ENCODE data around the gene PIK3R2. TPM values are rescaled to one million over a fixed set of nuclear protein-coding genes. Genes with fewer than 3 reads are reported as not detected.

The PIK3R2 gene
- total RNA-seq, 1 experiment from 2014 or later = 38.1 TPM

DNA sequence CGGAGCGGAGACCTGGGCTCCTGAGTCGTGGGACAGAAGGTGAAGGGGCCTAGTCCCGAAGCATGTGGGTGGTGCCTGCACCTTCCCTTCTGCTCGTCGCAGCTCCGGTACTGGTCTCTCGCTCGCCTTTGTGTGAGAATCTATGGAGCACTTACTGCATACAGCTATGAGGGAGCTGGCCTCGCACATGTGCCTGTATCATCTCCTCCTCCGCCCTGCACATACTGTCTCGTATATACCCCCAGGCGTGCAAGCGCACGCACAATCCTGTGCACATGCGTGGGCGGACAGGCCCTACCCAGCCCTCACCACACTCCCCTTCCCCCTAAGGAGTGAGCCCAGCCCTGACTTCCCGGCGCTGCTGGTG is 8.7 kb downstream of the PIK3R2 start:
- ChIA-PET CTCF (interaction anchor here (0.6 to 1.7 kb wide), 5 partner anchors 9 to 249 kb away, joined by 3 to 6 read pairs (median 3); partner anchors contain the start of gene PIK3R2), POLR2A (ENCODE audit: low non-redundant PET) (no interaction called here)
- no peak overlapping the region for H3K4me3 ChIP-seq (ENCODE audit: low read depth, low read length, poor library complexity, severe bottlenecking)
- H3K36me3 ChIP-seq (ENCODE audit: insufficient read depth, low read length, poor library complexity, severe bottlenecking) = peaks cover 24% of the 10 kb centered on the region
- no peak overlapping the region for H3K27ac ChIP-seq (ENCODE audit: low read depth, low read length, poor library complexity, severe bottlenecking)
- no peaks in the 10 kb centered on the region for H3K4me1 ChIP-seq (ENCODE audit: insufficient read depth, low read length, poor library complexity, severe bottlenecking)
- BruUV-seq (replicated peaks) = no TSS peak
- intact Hi-C loops (cut with micrococcal nuclease; ENCODE audit: unreplicated experiment) = no loop called here
- no peak for TF ChIP-seq EZH2 (IDR thresholded peaks at IDR 0.05; ENCODE audit: borderline replicate concordance, low read depth, low read length, poor library complexity, severe bottlenecking)
- TF ChIP-seq, protein P1, sequence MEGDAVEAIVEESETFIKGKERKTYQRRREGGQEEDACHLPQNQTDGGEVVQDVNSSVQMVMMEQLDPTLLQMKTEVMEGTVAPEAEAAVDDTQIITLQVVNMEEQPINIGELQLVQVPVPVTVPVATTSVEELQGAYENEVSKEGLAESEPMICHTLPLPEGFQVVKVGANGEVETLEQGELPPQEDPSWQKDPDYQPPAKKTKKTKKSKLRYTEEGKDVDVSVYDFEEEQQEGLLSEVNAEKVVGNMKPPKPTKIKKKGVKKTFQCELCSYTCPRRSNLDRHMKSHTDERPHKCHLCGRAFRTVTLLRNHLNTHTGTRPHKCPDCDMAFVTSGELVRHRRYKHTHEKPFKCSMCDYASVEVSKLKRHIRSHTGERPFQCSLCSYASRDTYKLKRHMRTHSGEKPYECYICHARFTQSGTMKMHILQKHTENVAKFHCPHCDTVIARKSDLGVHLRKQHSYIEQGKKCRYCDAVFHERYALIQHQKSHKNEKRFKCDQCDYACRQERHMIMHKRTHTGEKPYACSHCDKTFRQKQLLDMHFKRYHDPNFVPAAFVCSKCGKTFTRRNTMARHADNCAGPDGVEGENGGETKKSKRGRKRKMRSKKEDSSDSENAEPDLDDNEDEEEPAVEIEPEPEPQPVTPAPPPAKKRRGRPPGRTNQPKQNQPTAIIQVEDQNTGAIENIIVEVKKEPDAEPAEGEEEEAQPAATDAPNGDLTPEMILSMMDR (conservative IDR thresholded peaks at IDR 0.05; ENCODE audit: low read depth, low read length) = no peak
- H3K9me3 ChIP-seq (ENCODE audit: low read depth, low read length, poor library complexity, severe bottlenecking) = no peaks in the 10 kb centered on the region
- H3K27me3 ChIP-seq (replicated peaks; ENCODE audit: insufficient read depth, low read depth, low read length, poor library complexity) = no peaks in the 10 kb centered on the region
- DNase-seq (ENCODE audit: low spot score) = no peak

DNA sequence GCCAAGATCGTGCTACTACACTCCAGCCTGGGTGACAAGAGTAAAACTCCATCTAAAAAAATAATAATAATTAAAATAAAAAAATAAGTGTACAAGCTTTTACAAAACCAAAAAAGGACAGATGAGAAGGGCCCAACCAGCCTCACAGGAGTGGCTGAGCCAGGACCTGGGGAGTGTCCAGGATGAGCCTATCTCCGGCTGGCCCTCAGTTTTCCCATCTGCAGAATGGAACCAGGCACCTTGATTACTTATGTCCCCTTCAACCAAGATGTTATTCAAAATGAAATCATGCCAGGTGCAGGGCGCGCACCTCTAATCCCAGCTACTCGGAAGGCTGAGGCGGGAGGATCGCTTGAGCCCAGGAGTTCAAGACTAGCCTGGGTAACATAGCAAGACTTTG is 11.1 kb downstream of the PIK3R2 start:
- ChIA-PET POLR2A (ENCODE audit: low non-redundant PET) (no interaction called here), CTCF (no interaction called here)
- intact Hi-C loops (cut with micrococcal nuclease; ENCODE audit: unreplicated experiment) = no loop called here
- DNase-seq (ENCODE audit: low spot score) = no peak
- no peaks in the 10 kb centered on the region for H3K4me1 ChIP-seq (ENCODE audit: insufficient read depth, low read length, poor library complexity, severe bottlenecking)
- no peak overlapping the region for H3K27ac ChIP-seq (ENCODE audit: low read depth, low read length, poor library complexity, severe bottlenecking)
- no peaks in the 10 kb centered on the region for H3K27me3 ChIP-seq (replicated peaks; ENCODE audit: insufficient read depth, low read depth, low read length, poor library complexity)
- no TSS peak for BruUV-seq (replicated peaks)
- no peak overlapping the region for H3K4me3 ChIP-seq (ENCODE audit: low read depth, low read length, poor library complexity, severe bottlenecking)
- no peaks in the 10 kb centered on the region for H3K9me3 ChIP-seq (ENCODE audit: low read depth, low read length, poor library complexity, severe bottlenecking)
- TF ChIP-seq, protein P1 (conservative IDR thresholded peaks at IDR 0.05; ENCODE audit: low read depth, low read length) = no peak
- TF ChIP-seq EZH2 (IDR thresholded peaks at IDR 0.05; ENCODE audit: borderline replicate concordance, low read depth, low read length, poor library complexity, severe bottlenecking) = no peak
- H3K36me3 ChIP-seq (ENCODE audit: insufficient read depth, low read length, poor library complexity, severe bottlenecking) = peaks cover 30% of the 10 kb centered on the region

DNA sequence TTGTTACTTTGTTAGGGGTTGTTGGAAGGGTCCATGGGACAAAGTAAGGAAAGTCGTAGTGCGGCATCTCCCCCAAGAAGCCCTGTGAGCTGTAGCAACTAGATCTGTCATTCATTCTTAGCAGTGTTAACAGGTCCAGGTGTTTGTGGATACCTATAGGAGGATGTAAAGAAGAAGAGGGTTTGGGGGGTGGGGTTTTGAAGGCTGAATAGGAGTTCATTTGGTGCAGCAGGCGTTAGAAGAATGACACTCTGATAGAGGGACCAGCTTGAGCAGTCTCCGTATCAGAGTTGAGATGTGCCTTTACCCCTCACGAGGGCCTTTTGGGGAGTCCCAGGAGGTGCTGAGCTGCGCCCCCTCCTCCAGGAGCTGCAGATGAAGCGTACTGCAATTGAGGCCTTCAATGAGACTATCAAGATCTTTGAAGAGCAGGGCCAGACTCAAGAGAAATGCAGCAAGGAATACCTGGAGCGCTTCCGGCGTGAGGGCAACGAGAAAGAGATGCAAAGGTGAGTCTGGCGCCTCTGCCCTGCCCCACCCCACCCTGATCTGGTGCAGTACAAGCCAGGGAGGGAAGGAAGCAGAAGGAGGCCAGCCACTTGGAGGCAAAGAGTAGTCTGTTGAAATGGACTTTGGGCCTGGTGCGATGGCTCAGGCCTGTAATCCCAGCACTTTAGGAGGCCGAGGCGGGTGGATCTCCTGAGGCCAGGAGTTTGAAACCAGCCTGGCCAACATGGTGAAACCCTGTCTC is 13.0 kb downstream of the PIK3R2 start:
- DNase-seq (ENCODE audit: low spot score) = no peak
- TF ChIP-seq, protein P1 (conservative IDR thresholded peaks at IDR 0.05; ENCODE audit: low read depth, low read length) = no peak
- TF ChIP-seq EZH2 (IDR thresholded peaks at IDR 0.05; ENCODE audit: borderline replicate concordance, low read depth, low read length, poor library complexity, severe bottlenecking) = no peak
- BruUV-seq (replicated peaks) = no TSS peak
- Histone ChIP-seq H3K27me3 (replicated peaks; ENCODE audit: insufficient read depth, low read depth, low read length, poor library complexity) (no peaks in the 10 kb centered on the region), H3K4me1 (ENCODE audit: insufficient read depth, low read length, poor library complexity, severe bottlenecking) (no peaks in the 10 kb centered on the region), H3K36me3 (ENCODE audit: insufficient read depth, low read length, poor library complexity, severe bottlenecking) (peaks cover 30% of the 10 kb centered on the region), H3K4me3 (ENCODE audit: low read depth, low read length, poor library complexity, severe bottlenecking) (no peak overlapping the region), H3K9me3 (ENCODE audit: low read depth, low read length, poor library complexity, severe bottlenecking) (no peaks in the 10 kb centered on the region), H3K27ac (ENCODE audit: low read depth, low read length, poor library complexity, severe bottlenecking) (no peak overlapping the region)
- intact Hi-C loops (cut with micrococcal nuclease; ENCODE audit: unreplicated experiment) = loop anchor here (5.0 kb wide), 2 partner anchors 54 to 159 kb away; partner anchors contain the start of gene ARRDC2
- ChIA-PET POLR2A (ENCODE audit: low non-redundant PET) (no interaction called here), CTCF (interaction anchor here (1.0 kb wide), 1 partner anchor 53 kb away, joined by 4 read pairs; no protein-coding TSS in a partner anchor)

Measured in A673 (cell line).